ENCODE results near the gene TMEM207.
"Not testable (repeated sequence)": the region's sequence is repeated elsewhere in the genome, so short reads cannot be mapped to it uniquely, and the experiment has no call there.

The TMEM207 gene

DNA sequence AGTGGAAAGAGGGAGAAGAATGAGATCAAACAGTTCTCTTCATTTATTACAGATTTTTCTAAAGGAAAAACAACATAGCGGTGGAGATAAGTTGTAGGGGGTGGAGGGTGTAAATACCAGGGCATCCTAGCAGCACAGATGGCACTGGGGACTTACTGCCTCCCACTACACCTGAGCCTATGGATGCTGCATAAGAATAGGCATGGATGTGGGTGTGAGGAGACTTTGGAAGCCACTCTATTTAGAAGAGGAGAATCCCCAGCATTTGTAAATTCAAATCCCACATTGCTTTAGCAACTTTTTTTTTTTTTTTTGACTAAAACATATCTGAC is 36.8 kb upstream of the TMEM207 start:
- Histone ChIP-seq H2AK5ac (ENCODE audit: low read length) (no peak overlapping the region), H3K27me3 (ENCODE audit: insufficient read depth, low read length) (no peaks in the 10 kb centered on the region), H3K79me2 (ENCODE audit: control insufficient read depth, insufficient read depth, low read length, poor library complexity) (no peaks in the 10 kb centered on the region), H3K4me3 (ENCODE audit: low read depth, low read length) (no peak overlapping the region), H3K4me1 (ENCODE audit: control insufficient read depth in 1 of 2, insufficient read depth in 2 of 2, low read length in 2 of 2) (peaks cover 2% of the 10 kb centered on the region in 2 experiments), H3K4ac (ENCODE audit: low read depth, low read length) (no peak overlapping the region), H3K14ac (ENCODE audit: low read length) (no peak overlapping the region), H4K91ac (ENCODE audit: low read depth, low read length) (no peak overlapping the region), H4K8ac (ENCODE audit: low read depth, low read length) (no peak overlapping the region), H2BK120ac (ENCODE audit: insufficient read depth, low read length, poor library complexity) (no peak overlapping the region), H4K12ac (ENCODE audit: low read depth, low read length) (no peak overlapping the region), H2BK12ac (ENCODE audit: low read length) (no peak overlapping the region), H3K23ac (ENCODE audit: low read length) (no peak overlapping the region), H2AFZ (ENCODE audit: insufficient read depth, low read length, poor library complexity) (no peak overlapping the region), H3K27ac (ENCODE audit: low read depth, low read length) (no peak overlapping the region), H3K79me1 (ENCODE audit: low read length) (no peaks in the 10 kb centered on the region), H3K36me3 (ENCODE audit: control insufficient read depth in 1 of 2, insufficient read depth in 2 of 2, low read length in 2 of 2) (no peaks in the 10 kb centered on the region), H3K9me3 (ENCODE audit: insufficient read depth, low read depth, low read length) (no peaks in the 10 kb centered on the region), H3K4me2 (ENCODE audit: low read length) (no peak overlapping the region), H3K9ac (ENCODE audit: low read length) (no peak overlapping the region), H2BK5ac (ENCODE audit: low read depth, low read length, poor library complexity) (no peak overlapping the region), H3K18ac (ENCODE audit: low read length) (no peak overlapping the region)
- DNase-seq: no peak
- no CpG with 5 or more reads among the region's 1 CpG for WGBS (ENCODE audit: extremely low coverage, insufficient coverage, insufficient read length)

DNA sequence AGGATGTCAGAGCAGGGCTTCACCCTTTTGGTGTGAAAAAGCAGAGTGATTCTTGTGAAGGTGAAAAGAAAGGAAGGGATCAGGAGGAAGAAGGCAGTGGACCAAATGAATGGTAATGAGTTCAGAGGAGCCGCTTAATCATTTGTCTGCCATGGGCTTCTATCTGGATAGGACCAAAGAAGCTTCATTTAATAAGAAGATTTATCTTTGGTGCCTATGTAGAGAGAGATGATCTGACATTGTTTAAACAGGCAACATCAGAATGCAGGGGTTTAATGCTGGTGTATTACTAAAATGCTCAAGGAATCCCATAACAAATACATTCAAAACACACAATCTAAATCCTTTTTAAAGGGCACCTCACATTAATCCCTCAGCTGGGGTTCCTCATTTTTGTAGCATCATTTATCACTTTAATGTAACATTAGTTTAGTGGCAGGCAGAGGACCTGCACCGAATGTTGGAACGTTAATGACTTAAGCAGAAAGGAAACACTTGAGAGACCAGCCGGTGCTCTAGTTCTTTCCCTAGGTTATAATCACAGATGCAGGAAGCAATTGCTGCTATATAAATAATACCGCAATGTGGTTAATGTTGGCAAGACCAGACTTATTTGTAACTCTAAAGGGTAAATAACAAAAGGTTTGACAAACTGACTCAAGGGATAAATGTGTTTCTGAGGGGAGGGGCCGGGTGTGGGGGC is 36.3 kb upstream of the TMEM207 start:
- H2BK5ac ChIP-seq (ENCODE audit: low read depth, low read length, poor library complexity): no peak overlapping the region
- no peak overlapping the region for H2BK120ac ChIP-seq (ENCODE audit: insufficient read depth, low read length, poor library complexity)
- H3K4me2 ChIP-seq (ENCODE audit: low read length): no peak overlapping the region
- H3K9ac ChIP-seq (ENCODE audit: low read length): no peak overlapping the region
- no peaks in the 10 kb centered on the region for H3K79me1 ChIP-seq (ENCODE audit: low read length)
- H3K9me3 ChIP-seq (ENCODE audit: insufficient read depth, low read depth, low read length): no peaks in the 10 kb centered on the region
- no peaks in the 10 kb centered on the region for H3K4me1 ChIP-seq (ENCODE audit: control insufficient read depth in 1 of 2, insufficient read depth in 2 of 2, low read length in 2 of 2)
- no peak overlapping the region for H4K91ac ChIP-seq (ENCODE audit: low read depth, low read length)
- H2AK5ac ChIP-seq (ENCODE audit: low read length): no peak overlapping the region
- no peak overlapping the region for H3K4ac ChIP-seq (ENCODE audit: low read depth, low read length)
- no peaks in the 10 kb centered on the region for H3K36me3 ChIP-seq (ENCODE audit: control insufficient read depth in 1 of 2, insufficient read depth in 2 of 2, low read length in 2 of 2)
- H3K27me3 ChIP-seq (ENCODE audit: insufficient read depth, low read length): no peaks in the 10 kb centered on the region
- WGBS (ENCODE audit: extremely low coverage, insufficient coverage, insufficient read length): no CpG with 5 or more reads among the region's 6 CpGs
- H3K79me2 ChIP-seq (ENCODE audit: control insufficient read depth, insufficient read depth, low read length, poor library complexity): no peaks in the 10 kb centered on the region
- no peak overlapping the region for H3K18ac ChIP-seq (ENCODE audit: low read length)
- H2AFZ ChIP-seq (ENCODE audit: insufficient read depth, low read length, poor library complexity): no peak overlapping the region
- no peak overlapping the region for H3K27ac ChIP-seq (ENCODE audit: low read depth, low read length)
- H2BK12ac ChIP-seq (ENCODE audit: low read length): no peak overlapping the region
- H4K12ac ChIP-seq (ENCODE audit: low read depth, low read length): no peak overlapping the region
- DNase-seq: no peak
- H3K23ac ChIP-seq (ENCODE audit: low read length): no peak overlapping the region
- H3K14ac ChIP-seq (ENCODE audit: low read length): no peak overlapping the region
- no peak overlapping the region for H3K4me3 ChIP-seq (ENCODE audit: low read depth, low read length)
- no peak overlapping the region for H4K8ac ChIP-seq (ENCODE audit: low read depth, low read length)

GRCh38 chr3:190481779-190482178 is 32.1 kb upstream of the TMEM207 start:
- Histone ChIP-seq H3K14ac (ENCODE audit: low read length) (no peak overlapping the region), H3K27me3 (ENCODE audit: insufficient read depth, low read length) (no peaks in the 10 kb centered on the region), H4K12ac (ENCODE audit: low read depth, low read length) (no peak overlapping the region), H3K27ac (ENCODE audit: low read depth, low read length) (no peak overlapping the region), H2AK5ac (ENCODE audit: low read length) (no peak overlapping the region), H2AFZ (ENCODE audit: insufficient read depth, low read length, poor library complexity) (no peak overlapping the region), H3K9ac (ENCODE audit: low read length) (no peak overlapping the region), H3K9me3 (ENCODE audit: insufficient read depth, low read depth, low read length) (no peaks in the 10 kb centered on the region), H3K79me1 (ENCODE audit: low read length) (no peaks in the 10 kb centered on the region), H4K8ac (ENCODE audit: low read depth, low read length) (no peak overlapping the region), H3K4me3 (ENCODE audit: low read depth, low read length) (no peak overlapping the region), H2BK5ac (ENCODE audit: low read depth, low read length, poor library complexity) (no peak overlapping the region), H3K4me1 (ENCODE audit: control insufficient read depth in 1 of 2, insufficient read depth in 2 of 2, low read length in 2 of 2) (no peaks in the 10 kb centered on the region), H3K23ac (ENCODE audit: low read length) (no peak overlapping the region), H3K18ac (ENCODE audit: low read length) (no peak overlapping the region), H3K4ac (ENCODE audit: low read depth, low read length) (no peak overlapping the region), H2BK12ac (ENCODE audit: low read length) (no peak overlapping the region), H3K4me2 (ENCODE audit: low read length) (no peak overlapping the region), H2BK120ac (ENCODE audit: insufficient read depth, low read length, poor library complexity) (no peak overlapping the region), H3K36me3 (ENCODE audit: control insufficient read depth in 1 of 2, insufficient read depth in 2 of 2, low read length in 2 of 2) (no peaks in the 10 kb centered on the region), H3K79me2 (ENCODE audit: control insufficient read depth, insufficient read depth, low read length, poor library complexity) (no peaks in the 10 kb centered on the region), H4K91ac (ENCODE audit: low read depth, low read length) (no peak overlapping the region)
- no peak for DNase-seq
- WGBS (ENCODE audit: extremely low coverage, insufficient coverage, insufficient read length): no CpG with 5 or more reads among the region's 2 CpGs

- not testable (repeated sequence) for H3K4ac ChIP-seq (ENCODE audit: low read depth, low read length); H3K18ac ChIP-seq (ENCODE audit: low read length); H3K14ac ChIP-seq (ENCODE audit: low read length); H3K27ac ChIP-seq (ENCODE audit: low read depth, low read length); H2BK120ac ChIP-seq (ENCODE audit: insufficient read depth, low read length, poor library complexity); H2AK5ac ChIP-seq (ENCODE audit: low read length); H2AFZ ChIP-seq (ENCODE audit: insufficient read depth, low read length, poor library complexity); H3K4me1 ChIP-seq (ENCODE audit: control insufficient read depth in 1 of 2, insufficient read depth in 2 of 2, low read length in 2 of 2); H4K12ac ChIP-seq (ENCODE audit: low read depth, low read length); H3K79me2 ChIP-seq (ENCODE audit: control insufficient read depth, insufficient read depth, low read length, poor library complexity); H4K91ac ChIP-seq (ENCODE audit: low read depth, low read length); H3K4me2 ChIP-seq (ENCODE audit: low read length); H2BK5ac ChIP-seq (ENCODE audit: low read depth, low read length, poor library complexity); H3K23ac ChIP-seq (ENCODE audit: low read length); H4K8ac ChIP-seq (ENCODE audit: low read depth, low read length); H3K9me3 ChIP-seq (ENCODE audit: insufficient read depth, low read depth, low read length); H3K4me3 ChIP-seq (ENCODE audit: low read depth, low read length); H3K27me3 ChIP-seq (ENCODE audit: insufficient read depth, low read length); H3K79me1 ChIP-seq (ENCODE audit: low read length); H3K9ac ChIP-seq (ENCODE audit: low read length); H3K36me3 ChIP-seq (ENCODE audit: control insufficient read depth in 1 of 2, insufficient read depth in 2 of 2, low read length in 2 of 2); H2BK12ac ChIP-seq (ENCODE audit: low read length); DNase-seq
- no CpG with 5 or more reads among the region's 25 CpGs for WGBS (ENCODE audit: extremely low coverage, insufficient coverage, insufficient read length)
Measured at GRCh38 chr3:190473261-190473660, 23.6 kb upstream of the TMEM207 start.

All from trophoblast cell (in vitro differentiated cells and primary cell).